Right atrium auricular region (tissue), 2 donors: ENCODE data around the gene DLGAP4. TPM values are rescaled to one million over a fixed set of nuclear protein-coding genes. Genes with fewer than 3 reads are reported as not detected.
"Not testable (repeated sequence)": the region's sequence is repeated elsewhere in the genome, so short reads cannot be mapped to it uniquely, and the experiment has no call there.

Source experiments
- DNase-seq: peaks from one replicate; pipeline ENCODE4 v3.0.0-alpha.2; 2019; ENCODE audit warnings: low spot score
- H3K27ac ChIP-seq, 2 donors: fragments of 200-600 bp; sonication (generic); 1 replicate in 1 of 2; 2 replicates in 1 of 2; pipeline ENCODE4 v1.5.1; 2016 to 2019
- H3K27me3 ChIP-seq, 2 donors: fragments of 200-600 bp; sonication (generic); one replicate each; pipeline versions ENCODE4 v1.5.1 to v1.6.0; 2017 to 2019
- H3K36me3 ChIP-seq: fragments of 200-600 bp; sonication (generic); one replicate; pipeline ENCODE4 v1.5.1; 2016
- H3K4me1 ChIP-seq, 2 donors: fragments of 200-600 bp; sonication (generic); one replicate each; pipeline versions ENCODE4 v1.5.1 to v1.6.0; 2017 to 2019
- H3K4me3 ChIP-seq, 2 donors: fragments of 200-600 bp; sonication (generic); 1 replicate in 1 of 2; 2 replicates in 1 of 2; pipeline ENCODE4 v1.5.1; 2017 to 2019; ENCODE audit warnings: mild to moderate bottlenecking in 1 of 2, moderate library complexity in 1 of 2
- H3K9me3 ChIP-seq, 2 donors: fragments of 200-600 bp; sonication (generic); one replicate each; pipeline ENCODE4 v1.5.1; 2019
- CTCF ChIP-seq, 2 donors: fragments of 200-600 bp; sonication (generic); IDR thresholded peaks; one replicate each; pipeline ENCODE4 v1.5.1; 2019; ENCODE audit warnings: antibody characterized with exemption in 2 of 2
- total RNA-seq, 2 donors: library from RNA; depleted of rRNA; stranded (reverse); fragments of >200 nt; gene quantifications; one replicate each; pipeline ENCODE4 v1.1.0, GENCODE V29; 2016

Gene DLGAP4
- total RNA-seq, 2 donors from 2014 or later = 30.0 to 50.2 TPM

- Histone ChIP-seq H3K4me3 (no peak overlapping the region), H3K27me3 (no peaks in the 10 kb centered on the region), H3K36me3 (no peaks in the 10 kb centered on the region), H3K27ac (no peak overlapping the region), H3K9me3 (no peaks in the 10 kb centered on the region), H3K4me1 (no peaks in the 10 kb centered on the region)
- no peak for DNase-seq
- no peak for TF ChIP-seq CTCF (IDR thresholded peaks at IDR 0.05)
These were observed 67.0 kb downstream of the DLGAP4 start for GRCh38 chr20:36373089-36373488.

DNA sequence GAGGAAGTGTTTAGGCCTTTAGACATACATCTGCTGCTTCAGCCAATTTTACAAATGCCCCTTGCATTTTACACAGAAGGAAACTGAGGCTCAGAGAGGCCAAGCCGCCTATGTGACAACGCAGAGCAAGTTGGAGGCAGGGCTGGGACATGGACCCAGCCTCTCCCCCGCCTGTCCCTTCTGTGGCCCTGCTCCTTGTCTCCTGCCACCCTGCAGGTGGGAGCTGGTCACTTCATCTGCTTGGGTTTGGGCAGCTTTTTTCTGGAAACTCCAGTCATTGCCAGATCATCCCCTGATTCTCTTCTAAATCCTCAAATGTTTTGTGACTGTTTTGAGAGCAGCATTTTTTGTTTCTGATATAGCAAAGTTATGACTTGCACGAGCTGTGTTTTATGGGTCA lies 68.9 kb downstream of the DLGAP4 start:
- Histone ChIP-seq H3K9me3 (no peaks in the 10 kb centered on the region), H3K36me3 (no peaks in the 10 kb centered on the region), H3K4me3 (no peak overlapping the region), H3K4me1 (no peaks in the 10 kb centered on the region), H3K27ac (no peak overlapping the region), H3K27me3 (no peaks in the 10 kb centered on the region)
- DNase-seq = no peak
- TF ChIP-seq CTCF (IDR thresholded peaks at IDR 0.05) = no peak

- Histone ChIP-seq H3K4me1 (no peaks in the 10 kb centered on the region), H3K27me3 (no peaks in the 10 kb centered on the region), H3K36me3 (no peaks in the 10 kb centered on the region), H3K4me3 (no peak overlapping the region), H3K9me3 (peaks cover 0 to 10% of the 10 kb centered on the region in 2 donors), H3K27ac (no peak overlapping the region)
- DNase-seq = no peak
- TF ChIP-seq CTCF (IDR thresholded peaks at IDR 0.05) = no peak
These were observed 71.5 kb downstream of the DLGAP4 start for GRCh38 chr20:36377348-36378326.

- H3K4me3 ChIP-seq = no peak overlapping the region
- H3K4me1 ChIP-seq = no peaks in the 10 kb centered on the region
- no peaks in the 10 kb centered on the region for H3K36me3 ChIP-seq
- H3K9me3 ChIP-seq = peaks cover 0 to 10% of the 10 kb centered on the region in 2 donors
- no peak for DNase-seq
- no peak overlapping the region for H3K27ac ChIP-seq
- TF ChIP-seq CTCF (IDR thresholded peaks at IDR 0.05) = no peak
- no peaks in the 10 kb centered on the region for H3K27me3 ChIP-seq
These were observed 72.5 kb downstream of the DLGAP4 start for GRCh38 chr20:36378686-36379085.

DNA sequence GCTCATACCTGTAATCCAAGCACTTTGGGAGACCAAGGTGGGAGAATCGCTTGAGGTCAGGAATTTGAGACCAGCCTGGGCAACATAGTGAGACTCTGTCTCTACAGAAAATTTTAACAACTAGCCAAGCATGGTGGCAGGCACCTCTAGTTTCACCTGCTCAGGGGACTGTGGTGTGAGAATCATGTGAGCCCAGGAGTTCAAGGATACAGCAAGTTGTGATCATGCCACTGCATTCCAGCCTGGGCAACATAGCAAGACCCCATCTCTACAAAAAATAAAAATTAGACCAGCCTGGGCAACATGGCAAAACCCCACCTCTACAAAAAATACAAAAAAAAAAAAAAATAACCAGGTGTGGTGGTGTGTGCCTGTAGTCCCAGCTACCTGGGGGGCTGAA lies 73.8 kb downstream of the DLGAP4 start:
- H3K27ac ChIP-seq = not testable (repeated sequence)

DNA sequence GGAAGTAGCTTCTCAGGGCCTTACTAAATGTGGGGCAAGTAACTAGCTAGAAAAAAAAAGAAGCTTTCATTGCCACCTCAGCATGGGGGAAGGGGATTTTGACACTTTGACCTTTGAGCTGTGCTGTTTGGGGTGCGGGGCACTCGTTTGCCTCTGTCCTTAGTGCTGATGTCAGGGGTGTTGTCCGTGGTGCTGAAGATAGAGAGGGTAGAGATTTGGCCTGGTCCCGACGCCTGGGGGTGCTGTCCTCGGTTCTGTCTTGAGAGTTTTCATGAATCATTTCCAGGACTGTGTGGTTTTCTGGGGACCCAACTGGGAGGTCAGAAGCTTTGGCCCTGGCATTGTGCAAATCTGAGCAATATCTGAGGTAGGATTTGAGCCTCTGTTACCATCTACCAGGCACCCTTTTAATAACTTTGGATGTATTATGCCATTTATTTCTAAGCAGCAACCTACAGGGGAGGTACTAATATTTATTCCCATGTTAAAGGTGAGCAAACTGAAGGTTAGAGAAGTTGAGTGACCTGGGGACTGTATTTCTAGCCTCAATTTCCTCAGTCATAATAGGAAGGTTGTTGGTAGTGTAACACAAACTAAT lies 78.0 kb downstream of the DLGAP4 start:
- no peak overlapping the region for H3K27ac ChIP-seq
- no peaks in the 10 kb centered on the region for H3K27me3 ChIP-seq
- no peak for DNase-seq
- no peak for TF ChIP-seq CTCF (IDR thresholded peaks at IDR 0.05)
- peaks cover 0 to 10% of the 10 kb centered on the region in 2 donors for H3K9me3 ChIP-seq
- H3K4me1 ChIP-seq = no peaks in the 10 kb centered on the region
- no peak overlapping the region for H3K4me3 ChIP-seq
- H3K36me3 ChIP-seq = no peaks in the 10 kb centered on the region

More for the DNA sequence above, 73.8 kb downstream of the DLGAP4 start:
- H3K9me3 ChIP-seq, H3K27me3 ChIP-seq, H3K36me3 ChIP-seq, DNase-seq, H3K4me3 ChIP-seq, H3K4me1 ChIP-seq: not testable (repeated sequence)
